ENCODE results near the gene MAB21L1. TPM values are rescaled to one million over a fixed set of nuclear protein-coding genes. Genes with fewer than 3 reads are reported as not detected.

The MAB21L1 gene
- total and polyA plus RNA-seq, 2 of the 8 experiments (the other 6 are each of a cell fraction or from before 2014, with no cell fraction given) = not detected

- H3K4ac ChIP-seq (replicated peaks; ENCODE audit: insufficient read length, low read depth, low read length) = no peak overlapping the region
- H3K14ac ChIP-seq (ENCODE audit: insufficient read length) = no peak overlapping the region
- no peak overlapping the region for H2BK20ac ChIP-seq (ENCODE audit: low read length)
- no peaks in the 10 kb centered on the region for H3K79me2 ChIP-seq (ENCODE audit: control insufficient read depth in 1 of 2, insufficient read depth in 2 of 2, low read length in 2 of 2)
- H3K9me3 ChIP-seq (ENCODE audit: insufficient read depth in 2 of 2, low read depth in 1 of 2, low read length in 1 of 2) = no peaks in the 10 kb centered on the region
- no peak overlapping the region for H3K9ac ChIP-seq (replicated peaks in 1 of 4; ENCODE audit: extremely low read depth in 1 of 4, low read depth in 3 of 4, low read length in 3 of 4)
- H3K4me2 ChIP-seq (ENCODE audit: insufficient read depth in 1 of 2, low read depth in 2 of 2, low read length in 2 of 2) = no peak overlapping the region
- no peak overlapping the region for H2BK12ac ChIP-seq (ENCODE audit: low read depth, low read length)
- CTCF ChIA-PET (ENCODE audit: partially characterized antibody) = interaction anchor here (1.3 kb wide), 1 partner anchor 171 kb away, joined by 3 read pairs; no protein-coding TSS in a partner anchor
- H4K5ac ChIP-seq (ENCODE audit: insufficient read length, low read depth, low read length) = no peak overlapping the region
- POLR2A ChIA-PET (ENCODE audit: partially characterized antibody) = no interaction called here
- H2BK120ac ChIP-seq (replicated peaks; ENCODE audit: low read depth, low read length) = no peak overlapping the region
- H2AFZ ChIP-seq (ENCODE audit: low read length) = no peak overlapping the region
- H2AK5ac ChIP-seq (ENCODE audit: low read depth, low read length) = no peak overlapping the region
- no peak overlapping the region for H3K18ac ChIP-seq (ENCODE audit: extremely low read depth, low read length)
- no peaks in the 10 kb centered on the region for H3K4me1 ChIP-seq (replicated peaks in 1 of 4; ENCODE audit: control insufficient read depth in 3 of 4, insufficient read depth in 4 of 4, low read length in 3 of 4)
- H3K56ac ChIP-seq (replicated peaks; ENCODE audit: insufficient read length, low read depth, low read length) = no peak overlapping the region
- H3K4me3 ChIP-seq (ENCODE audit: extremely low read depth in 1 of 4, insufficient read depth in 2 of 4, low read depth in 3 of 4, low read length in 4 of 4) = no peak overlapping the region
- no peaks in the 10 kb centered on the region for H3K36me3 ChIP-seq (ENCODE audit: control insufficient read depth in 2 of 4, insufficient read depth in 4 of 4, low read length in 3 of 4)
- no peak overlapping the region for H3K27ac ChIP-seq (ENCODE audit: low read depth, low read length)
- no peak for FAIRE-seq
- no peaks in the 10 kb centered on the region for H3K27me3 ChIP-seq (replicated peaks in 1 of 4; ENCODE audit: control insufficient read depth in 3 of 4, extremely low read depth in 1 of 4, insufficient read depth in 3 of 4, low read length in 3 of 4)
- H3K79me1 ChIP-seq (ENCODE audit: low read depth, low read length) = no peaks in the 10 kb centered on the region
- no peak overlapping the region for H4K8ac ChIP-seq (ENCODE audit: extremely low read depth, insufficient read depth, low read length)
- H4K91ac ChIP-seq (replicated peaks; ENCODE audit: insufficient read length, low read length) = no peak overlapping the region
- H4K20me1 ChIP-seq (replicated peaks in 1 of 2; ENCODE audit: control insufficient read depth in 1 of 2, insufficient read depth in 2 of 2, low read length in 2 of 2) = no peaks in the 10 kb centered on the region
- no peak overlapping the region for H3K23ac ChIP-seq (ENCODE audit: insufficient read length)
- H3K23me2 ChIP-seq (ENCODE audit: low read depth, low read length) = no peaks in the 10 kb centered on the region
- WGBS, 2 experiments (ENCODE audit: extremely low coverage in 1 of 2, insufficient coverage in 1 of 2, insufficient read length in 1 of 2, insufficient replicate concordance in 2 of 2, low coverage in 1 of 2, low lambda C conversion rate in 2 of 2, missing lambda C conversion rate in 1 of 2) = 98% methylated on average over 2 of the region's 2 CpGs; no CpG with 5 or more reads in 1 of the 2 experiments
- H2BK5ac ChIP-seq (ENCODE audit: low read depth, low read length) = no peak overlapping the region
- DNase-seq (ENCODE audit: low read depth in 1 of 2, low spot score in 2 of 2) = no peak
- H2BK15ac ChIP-seq (ENCODE audit: low read length) = no peak overlapping the region
- TF ChIP-seq TEAD4 (IDR thresholded peaks at IDR 0.05; ENCODE audit: low read depth, low read length) (no peak), TCF12 (IDR thresholded peaks at IDR 0.05; ENCODE audit: low read depth, low read length) (no peak), USF2 (IDR thresholded peaks at IDR 0.05; ENCODE audit: low read length) (no peak), CBX8 (IDR thresholded peaks at IDR 0.05; ENCODE audit: borderline replicate concordance, low read depth, low read length) (no peak), BRCA1 (IDR thresholded peaks at IDR 0.05; ENCODE audit: low read depth, low read length) (no peak), JUN (IDR thresholded peaks at IDR 0.05; ENCODE audit: low read depth, low read length) (no peak), CHD2 (IDR thresholded peaks at IDR 0.05; ENCODE audit: low read length) (no peak), SP4 (IDR thresholded peaks at IDR 0.05; ENCODE audit: low read length) (no peak), FOSL1 (IDR thresholded peaks at IDR 0.05; ENCODE audit: insufficient read depth, low read depth, low read length) (no peak), SP1 (IDR thresholded peaks at IDR 0.05; ENCODE audit: low read depth, low read length) (no peak), TAF7 (optimal IDR thresholded peaks at IDR 0.05; ENCODE audit: borderline replicate concordance, low read depth, low read length) (no peak), E2F6 (IDR thresholded peaks at IDR 0.05) (no peak), KDM1A (IDR thresholded peaks at IDR 0.05; ENCODE audit: borderline replicate concordance, low read length) (no peak), CHD1 (IDR thresholded peaks at IDR 0.05; ENCODE audit: low read depth, low read length) (no peak)
These were observed 16.4 kb downstream of the MAB21L1 start for GRCh38 chr13:35460061-35460460.

Measured in H1 (cell line).